HG03039 (cell line): ENCODE data around the gene FAM210A.
A peak's percentile ranks its signal among the peaks of the same experiment; 100 is the strongest.
"Not testable (repeated sequence)": the region's sequence is repeated elsewhere in the genome, so short reads cannot be mapped to it uniquely, and the experiment has no call there.

ENCODE experiments used
- ATAC-seq: cut with Tn5 transposase; IDR thresholded peaks from one replicate; pipeline ENCODE4 v1.9.1; 2021; ENCODE audit warnings: mild to moderate bottlenecking, moderate library complexity; ENCODE audit not compliant: unreplicated experiment

FAM210A gene, protein sequence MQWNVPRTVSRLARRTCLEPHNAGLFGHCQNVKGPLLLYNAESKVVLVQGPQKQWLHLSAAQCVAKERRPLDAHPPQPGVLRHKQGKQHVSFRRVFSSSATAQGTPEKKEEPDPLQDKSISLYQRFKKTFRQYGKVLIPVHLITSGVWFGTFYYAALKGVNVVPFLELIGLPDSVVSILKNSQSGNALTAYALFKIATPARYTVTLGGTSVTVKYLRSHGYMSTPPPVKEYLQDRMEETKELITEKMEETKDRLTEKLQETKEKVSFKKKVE

DNA sequence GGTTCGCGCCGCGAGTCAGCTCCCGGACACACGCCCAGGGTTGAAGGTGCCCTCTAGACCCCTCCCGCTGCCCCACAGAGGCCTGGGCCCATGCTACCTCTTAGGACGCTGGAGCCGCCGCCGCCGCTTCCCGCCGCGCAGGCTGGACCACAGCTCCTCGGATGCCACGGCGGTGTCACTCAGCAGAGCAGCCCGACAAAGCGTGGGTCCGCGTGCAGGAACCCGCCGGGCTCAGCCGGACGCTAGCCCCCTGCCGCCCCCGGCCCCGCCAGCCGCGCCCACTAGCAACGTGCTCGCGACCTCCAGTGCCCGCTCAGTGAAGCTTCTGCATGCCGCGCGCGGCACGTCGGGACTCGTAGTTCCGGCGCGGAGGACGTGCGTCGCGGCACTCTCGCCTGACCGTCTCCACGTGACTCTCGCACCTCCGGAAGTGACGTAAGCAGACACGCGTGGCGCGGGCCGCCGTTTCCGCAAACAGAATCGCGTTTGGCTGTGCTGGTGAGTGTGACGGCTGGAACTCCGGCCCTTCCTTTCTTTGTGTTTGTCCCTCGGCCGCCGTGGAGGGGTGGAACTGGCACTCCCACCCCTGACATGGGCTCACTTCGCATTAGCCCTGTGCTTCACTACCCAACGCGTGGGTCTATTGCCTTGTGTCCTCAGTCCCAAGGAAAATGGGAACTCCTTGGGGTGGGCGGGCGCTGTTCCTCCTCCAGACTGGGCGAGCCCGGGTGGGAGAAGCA lies at the start of gene FAM210A, which contains the start of gene RNMT:
TSS of gene FAM210A (minus strand) at position 327 of the 740 bp plus-strand sequence. CDS start 44,481 bp downstream, outside the sequence.
TSS of gene RNMT (plus strand) at position 442 of the 740 bp plus-strand sequence. CDS start 4,845 bp downstream, outside the sequence.
- peak; percentile 95 for ATAC-seq

DNA sequence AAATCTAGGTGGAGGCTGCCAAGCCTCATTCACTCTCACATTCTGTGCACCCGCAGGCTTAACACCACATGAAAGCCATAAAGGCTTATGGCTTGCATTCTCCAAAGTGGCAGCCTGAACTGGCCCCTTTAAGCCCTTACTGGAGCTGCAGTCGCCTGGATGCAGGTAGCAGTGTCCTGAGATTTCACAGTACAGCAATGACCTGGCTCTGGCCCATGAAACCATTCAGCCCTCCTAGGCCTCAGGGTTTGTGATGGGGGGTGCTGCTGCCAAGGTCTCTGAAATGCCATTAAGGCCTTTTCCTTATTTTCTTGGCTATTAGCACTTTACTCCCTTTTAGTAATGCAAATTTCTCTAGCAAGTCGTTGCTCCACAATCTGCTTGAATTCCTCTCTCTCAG lies 48.7 kb upstream of the FAM210A start:
- no peak for ATAC-seq

DNA sequence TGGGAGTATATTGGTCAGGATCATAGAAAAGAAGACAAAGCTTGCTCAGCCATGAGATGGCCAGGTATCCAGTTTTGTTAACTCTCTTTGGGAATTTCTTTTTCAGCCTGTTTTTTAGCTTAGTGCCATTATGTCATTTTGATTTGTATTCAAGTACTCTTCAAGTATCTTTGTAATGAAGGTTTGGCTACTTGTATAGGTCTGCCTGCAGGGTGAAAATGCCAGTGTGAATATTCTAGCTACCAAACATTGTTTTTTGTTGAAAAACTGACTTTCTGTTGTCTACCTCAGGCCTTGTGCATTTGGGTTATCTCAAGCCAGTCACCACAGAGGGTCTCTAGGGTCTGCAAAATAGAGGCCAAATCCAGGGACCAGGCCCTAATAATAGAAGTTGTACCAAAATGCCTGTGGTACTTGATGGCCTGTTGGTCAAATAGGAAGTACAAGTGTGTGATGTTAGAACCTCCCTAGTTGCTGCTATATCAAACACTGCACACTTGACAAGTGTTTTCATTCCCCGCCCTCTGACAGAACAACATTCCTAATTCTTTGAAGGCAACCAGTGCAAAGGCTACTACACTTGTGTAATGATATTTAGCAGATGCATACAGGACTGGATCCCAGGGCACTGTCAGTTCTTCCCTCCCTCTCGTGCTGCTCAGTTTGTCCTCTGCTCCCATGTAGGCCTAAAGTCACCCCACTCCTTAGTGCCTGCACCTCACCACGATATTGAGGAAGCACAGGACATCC lies 36.5 kb upstream of the FAM210A start:
- no peak for ATAC-seq

DNA sequence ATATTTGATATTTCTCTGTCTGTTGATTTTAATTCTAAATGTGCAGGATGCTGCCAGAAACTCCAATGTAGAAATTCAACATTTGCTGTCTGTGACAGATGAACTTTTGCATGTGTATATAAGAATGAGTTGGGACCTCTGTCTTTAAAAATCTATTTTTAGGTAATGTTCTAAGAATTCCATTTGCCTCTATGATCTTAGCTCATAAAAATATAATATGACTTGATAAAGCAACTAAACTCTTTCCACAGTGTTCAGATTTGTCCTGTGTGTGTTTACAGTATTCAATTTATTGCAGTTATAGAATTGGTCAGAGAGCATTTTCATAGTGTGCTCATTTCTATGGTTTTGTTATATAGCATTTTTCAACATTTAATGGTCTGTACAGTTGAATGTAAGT lies 33.7 kb upstream of the FAM210A start:
- no peak for ATAC-seq

DNA sequence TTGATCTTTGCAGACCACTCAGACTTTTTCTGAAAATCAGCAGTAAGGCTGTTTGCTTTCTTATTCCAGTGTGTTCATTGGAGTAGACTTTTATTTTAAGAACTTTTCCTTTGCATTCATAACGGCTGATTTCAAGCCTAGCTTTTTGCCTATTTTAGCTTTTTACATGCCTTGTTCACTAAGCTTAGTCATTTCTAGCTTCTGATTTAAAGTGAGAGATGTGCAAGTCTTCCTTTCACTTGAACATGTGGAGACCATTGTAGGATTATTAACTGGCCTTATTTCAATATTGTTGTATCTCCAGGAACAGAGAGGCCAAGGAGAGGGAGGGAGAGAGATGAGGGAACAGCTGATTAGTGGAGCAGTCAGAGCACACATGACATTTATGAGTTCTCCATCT lies 32.3 kb upstream of the FAM210A start:
- ATAC-seq: no peak

DNA sequence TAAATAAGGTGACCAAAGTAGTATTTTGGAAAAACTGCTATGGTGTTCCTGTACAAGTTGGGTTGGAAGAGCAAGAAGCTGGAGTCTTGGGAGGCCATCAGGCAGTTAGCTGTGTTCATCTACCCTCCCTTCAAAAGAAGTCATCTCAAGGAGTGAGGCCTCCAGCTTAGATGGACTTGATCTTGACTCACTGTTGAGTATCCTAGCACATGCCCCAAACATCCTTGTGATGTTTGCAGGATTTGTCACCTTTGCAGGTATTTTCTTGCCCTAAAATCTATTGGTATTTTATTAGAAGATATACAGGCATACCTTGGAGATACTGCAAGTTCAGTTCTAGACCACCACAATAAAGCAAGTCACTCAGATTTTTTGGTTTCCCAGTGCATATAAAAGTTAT lies 30.3 kb upstream of the FAM210A start:
- no peak for ATAC-seq

DNA sequence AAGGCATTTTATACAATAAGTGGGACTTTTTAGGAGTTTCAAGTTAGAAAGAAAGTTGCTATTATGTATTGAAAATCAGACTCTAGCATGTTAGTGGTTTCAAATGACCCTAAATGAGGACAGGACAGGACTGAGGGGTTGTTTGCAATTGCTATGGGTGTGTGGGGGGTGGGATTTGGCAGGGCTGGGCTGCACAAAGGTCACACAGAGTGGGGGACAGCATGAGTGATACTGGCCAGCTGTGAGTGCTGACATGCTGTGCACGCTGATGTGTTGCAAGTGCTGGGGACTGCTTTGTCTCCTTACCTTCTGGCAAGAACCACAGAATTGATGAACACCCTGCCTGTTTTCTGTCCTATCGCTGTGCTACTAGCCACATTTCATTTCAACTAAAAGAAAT lies 29.9 kb upstream of the FAM210A start:
- ATAC-seq: no peak

DNA sequence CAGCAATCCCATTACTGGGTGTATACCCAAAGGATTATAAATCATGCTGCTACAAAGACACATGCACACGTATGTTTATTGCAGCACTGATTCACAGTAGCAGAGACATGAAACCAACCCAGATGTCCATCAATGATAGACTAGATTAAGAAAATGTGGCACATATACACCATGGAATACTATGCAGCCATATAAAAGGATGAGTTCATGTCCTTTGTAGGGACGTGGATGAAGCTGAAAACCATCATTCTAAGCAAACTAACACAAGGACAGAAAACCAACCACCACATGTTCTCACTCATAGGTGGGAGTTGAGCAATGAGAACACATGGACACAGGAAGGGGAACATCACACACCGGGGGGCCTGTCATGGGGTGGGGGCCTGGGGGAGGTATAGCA lies 25.2 kb upstream of the FAM210A start:
- ATAC-seq: not testable (repeated sequence)

DNA sequence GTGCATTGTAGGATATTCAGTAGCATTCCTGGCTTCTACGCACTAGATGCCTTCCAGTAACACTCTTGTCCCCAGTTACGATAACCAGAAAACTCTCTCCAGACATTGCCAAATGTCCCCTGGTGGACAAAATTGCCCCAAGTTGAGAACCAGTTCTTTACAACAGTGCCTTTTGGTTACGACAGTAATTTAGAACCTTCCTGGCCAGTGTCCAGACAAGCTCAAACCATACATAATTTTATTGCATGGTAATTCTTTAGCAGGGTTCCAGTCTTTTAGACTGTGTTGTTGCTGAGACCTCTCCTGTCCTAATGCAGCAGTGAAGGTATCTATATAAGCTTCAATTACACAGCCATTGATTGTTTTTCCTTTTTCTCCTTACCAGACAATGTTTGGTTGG lies 20.3 kb upstream of the FAM210A start:
- ATAC-seq: no peak

DNA sequence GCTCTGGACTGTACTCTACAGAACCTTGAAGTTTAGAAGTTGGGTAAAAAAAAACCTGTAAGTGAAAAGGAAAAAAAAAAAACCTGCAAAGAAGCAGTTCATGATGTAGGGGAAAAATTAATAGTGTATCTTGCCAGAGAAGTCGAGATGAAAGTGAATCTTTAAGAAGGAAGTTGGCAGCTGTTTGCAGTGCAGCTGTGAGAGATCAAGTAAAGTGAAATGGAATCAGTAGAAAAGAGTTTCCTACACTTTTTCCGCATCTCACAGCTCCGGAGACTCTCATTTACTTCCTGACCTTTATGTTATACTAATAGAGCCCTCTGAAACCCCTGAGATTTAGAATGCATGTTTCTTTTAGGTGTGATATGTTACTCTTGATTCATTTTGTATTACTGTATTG lies 19.3 kb upstream of the FAM210A start:
- ATAC-seq: no peak

DNA sequence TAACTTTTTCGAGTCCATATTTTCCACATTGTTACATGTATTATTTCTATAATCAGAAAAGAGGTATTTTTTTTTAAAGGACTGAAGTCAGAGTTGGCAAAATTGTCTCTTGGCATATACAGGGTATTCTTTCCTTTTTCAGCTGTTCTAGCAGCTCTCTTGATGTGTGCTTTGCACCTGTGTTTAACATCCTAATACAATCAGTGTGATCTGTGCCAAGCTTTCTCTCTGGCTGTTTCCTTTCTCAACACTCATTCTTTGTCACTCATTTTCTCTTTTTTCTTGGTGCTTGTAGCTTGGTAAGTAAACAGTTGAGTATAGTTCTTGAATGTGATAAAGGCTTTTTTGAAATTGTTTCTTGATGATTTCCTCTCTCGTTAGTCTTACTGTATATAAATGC lies 9.3 kb upstream of the FAM210A start:
- no peak for ATAC-seq

DNA sequence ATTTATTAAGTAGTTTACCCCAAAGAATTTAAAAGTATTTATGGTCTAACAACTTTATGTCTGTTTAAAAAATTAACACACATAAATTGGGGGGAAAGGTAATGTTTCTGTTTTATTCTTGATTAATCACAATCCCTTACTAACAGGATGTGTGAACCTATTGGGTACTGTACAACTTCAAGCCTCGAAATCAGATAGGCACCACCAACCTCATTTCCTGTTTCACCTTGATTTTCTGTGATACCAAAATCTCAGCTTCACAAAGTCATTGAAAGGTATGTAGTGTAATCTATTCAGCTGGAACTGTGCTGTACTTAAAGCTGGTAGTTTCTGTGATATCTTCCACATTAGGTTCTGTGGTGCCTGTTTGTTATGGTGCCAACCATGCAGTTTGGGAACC lies 4.1 kb upstream of the FAM210A start:
- no peak for ATAC-seq

DNA sequence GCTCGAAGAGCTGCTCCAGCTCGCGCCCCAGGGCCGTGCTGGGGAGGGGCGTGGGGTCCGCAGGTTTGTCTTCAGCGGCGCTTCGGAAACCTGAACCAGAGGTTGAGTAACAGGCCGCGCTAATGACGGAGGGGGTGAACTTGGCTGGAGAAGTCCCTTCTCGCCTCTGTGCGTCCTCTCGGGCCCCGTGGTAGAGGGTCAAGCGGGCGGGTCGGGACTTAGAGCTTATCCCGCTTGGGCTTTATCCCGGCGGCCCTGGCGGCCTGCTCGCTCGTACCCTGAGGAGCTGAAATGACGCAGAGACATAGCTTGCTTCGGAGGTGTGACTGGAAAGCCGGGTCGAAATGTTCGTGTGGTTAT lies 594 bp upstream of the FAM210A start:
- peak; percentile 4 for ATAC-seq

DNA sequence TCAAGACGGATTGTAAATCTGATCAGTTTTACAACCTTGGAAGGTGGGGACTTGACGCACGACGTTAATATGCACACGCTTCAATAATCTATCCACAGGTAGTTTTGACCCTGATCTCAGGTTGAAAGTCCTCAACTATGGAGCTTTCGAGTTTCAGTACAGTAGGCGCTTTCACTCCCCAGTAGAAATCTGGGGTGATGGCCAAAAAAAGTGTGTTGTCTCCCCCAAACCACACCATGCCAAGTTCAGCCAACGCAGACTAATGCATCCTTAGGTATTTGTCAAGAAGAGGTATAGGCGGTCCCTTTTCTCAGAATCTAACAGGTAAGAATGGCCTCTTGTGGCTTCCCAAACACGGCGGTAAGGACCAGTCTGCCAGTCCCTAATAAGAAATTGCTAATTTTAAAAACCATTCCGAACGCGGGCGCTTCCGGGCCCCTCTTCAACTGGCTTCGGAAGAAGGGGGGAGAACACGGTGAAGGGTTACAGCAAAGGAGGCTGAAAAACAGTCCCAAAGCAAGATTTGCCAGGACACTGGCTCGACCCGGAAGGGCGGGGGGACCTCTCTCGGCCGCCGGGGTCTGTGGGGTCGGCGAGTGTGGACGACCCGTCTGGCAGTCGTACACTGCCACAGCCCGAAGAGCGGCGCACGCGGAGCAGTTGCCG lies 659 bp downstream of the FAM210A start:
- ATAC-seq: peak; percentile 25

DNA sequence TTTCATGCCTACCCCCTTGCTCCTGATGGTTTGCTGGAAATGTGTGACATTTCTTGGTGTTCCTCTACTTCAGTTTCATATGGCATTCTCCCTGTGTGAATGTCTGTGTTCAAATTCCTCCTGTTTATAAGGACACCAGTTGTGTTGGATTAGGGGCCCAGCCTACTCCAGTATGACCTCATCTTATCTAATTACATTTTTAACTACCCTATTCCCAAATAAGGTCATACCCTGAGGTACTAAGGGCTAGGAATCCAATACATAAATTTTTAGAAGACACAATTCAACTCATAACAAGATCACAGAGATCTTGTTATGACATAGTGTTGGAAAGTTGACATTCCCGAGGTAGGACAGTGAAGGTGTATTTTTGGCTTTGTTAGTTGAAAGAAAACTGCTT lies 5.5 kb downstream of the FAM210A start:
- ATAC-seq: no peak

DNA sequence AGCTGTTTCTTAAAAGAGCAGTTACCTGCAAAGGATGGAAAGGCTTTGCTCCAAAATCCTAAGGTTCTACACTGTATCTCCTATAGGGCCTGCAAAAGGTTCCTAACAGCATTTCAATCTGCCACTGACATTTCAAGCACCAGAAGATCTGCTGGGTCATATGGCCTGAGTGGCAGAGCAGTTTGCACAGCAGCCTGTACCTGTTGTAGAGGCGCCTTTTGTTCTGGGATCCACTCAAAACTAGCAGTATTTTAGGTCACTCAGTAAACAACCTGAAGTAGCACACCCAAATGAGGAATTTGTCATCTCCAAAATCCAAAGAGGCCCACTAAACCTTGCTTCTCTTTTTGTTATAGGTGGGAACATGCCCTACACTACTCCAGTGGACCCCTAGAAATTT lies 6.2 kb downstream of the FAM210A start:
- no peak for ATAC-seq

DNA sequence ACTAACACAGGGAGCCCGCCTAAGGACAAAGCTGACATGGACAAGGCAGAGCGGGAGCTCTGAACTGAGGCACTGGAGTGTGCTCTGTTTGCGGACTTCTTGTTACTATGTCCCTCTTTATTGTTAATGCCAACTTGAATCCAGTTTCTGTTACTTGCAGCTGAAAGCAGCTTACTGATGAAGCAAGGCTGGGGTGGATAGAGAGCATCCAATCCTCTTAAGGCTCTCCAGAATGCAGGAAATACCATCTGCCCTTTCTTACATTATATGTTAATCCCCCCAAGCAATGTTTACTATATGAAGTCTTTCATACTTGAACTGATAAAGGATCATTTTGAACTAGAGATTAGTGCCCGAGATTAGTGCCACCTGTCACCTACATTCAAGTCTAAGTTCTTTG lies 9.4 kb downstream of the FAM210A start:
- no peak for ATAC-seq

DNA sequence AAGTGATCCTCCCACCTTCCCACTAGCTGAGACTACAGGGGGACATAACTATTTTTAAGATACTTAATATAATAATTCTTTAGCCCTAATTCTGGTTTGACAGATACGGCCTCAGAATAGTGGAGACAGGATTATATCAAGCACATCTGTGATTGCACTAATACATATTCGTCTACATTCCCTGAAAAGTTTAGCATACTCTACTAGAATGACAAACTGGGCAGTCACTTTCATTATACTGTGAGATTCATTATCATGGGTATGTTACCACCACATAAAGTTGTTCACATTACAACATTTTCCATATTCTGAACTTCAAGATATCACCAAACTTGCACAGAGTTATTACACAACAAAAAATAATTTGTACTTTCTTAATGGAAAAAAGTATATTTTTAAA lies 11.0 kb downstream of the FAM210A start:
- no peak for ATAC-seq

DNA sequence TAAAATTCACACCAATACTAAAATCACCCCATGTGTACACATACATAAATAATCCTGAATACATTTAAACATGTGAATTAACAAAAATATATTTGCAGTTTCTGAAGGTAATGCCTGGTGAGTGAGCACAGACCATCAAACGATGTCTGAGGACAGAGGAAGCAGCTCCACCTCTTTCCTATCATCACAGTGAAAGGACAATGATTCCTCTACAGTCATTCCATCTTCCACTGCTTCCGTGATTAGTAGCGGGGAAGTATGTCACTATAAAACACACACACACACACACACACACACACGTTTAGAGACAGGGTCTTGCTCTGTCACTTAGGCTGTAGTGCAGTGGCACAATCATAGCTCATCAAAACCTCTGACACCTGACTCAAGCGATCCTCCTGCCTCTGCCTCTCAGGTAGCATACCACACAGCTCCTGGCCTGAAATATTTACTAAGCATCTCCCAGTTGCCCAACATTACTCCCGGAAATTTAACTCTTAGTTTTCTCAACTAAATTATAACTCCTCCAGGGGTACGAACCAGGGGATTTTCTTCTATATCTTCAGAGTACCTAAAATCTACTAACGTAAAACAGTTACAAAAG lies 12.8 kb downstream of the FAM210A start:
- ATAC-seq: no peak

DNA sequence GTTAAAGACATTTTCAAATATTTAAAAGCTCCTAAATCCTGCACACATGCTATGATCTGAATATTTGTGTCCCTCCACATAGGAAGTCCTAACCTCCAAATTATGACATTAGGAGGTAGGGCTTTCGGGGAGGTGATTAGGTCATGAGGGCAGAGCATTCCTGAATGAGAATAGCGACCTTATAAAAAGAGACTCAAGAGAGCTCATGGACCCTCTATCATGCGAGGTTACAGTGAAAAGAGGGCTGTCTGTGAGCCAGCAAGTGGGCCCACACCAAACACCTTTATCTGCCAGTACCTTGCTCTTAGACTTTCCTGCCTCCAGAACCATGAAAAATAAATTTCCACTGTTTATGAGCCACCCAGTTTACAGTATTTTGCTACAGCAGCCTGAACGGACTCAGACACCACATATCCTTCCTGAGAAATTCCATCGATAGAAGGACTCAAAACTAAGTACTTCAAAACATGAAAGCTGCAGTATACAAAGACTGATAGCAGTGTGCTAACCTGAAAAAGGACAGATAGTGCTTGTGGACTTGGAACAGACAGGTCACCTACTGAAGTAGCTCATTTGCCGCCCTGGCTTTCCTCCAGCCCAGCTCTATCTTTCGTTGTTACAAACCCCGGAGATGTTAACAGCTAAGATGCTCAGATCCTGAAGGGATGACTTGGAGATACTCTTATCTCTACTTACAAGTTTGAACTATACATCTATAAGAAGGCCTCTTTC lies 13.8 kb downstream of the FAM210A start:
- no peak for ATAC-seq
